Activated naive CD4-positive, alpha-beta T cell treated with anti-CD3 and anti-CD28 coated beads for 36 hours (primary cell): ENCODE data around the gene KCNH5. TPM values are rescaled to one million over a fixed set of nuclear protein-coding genes. Genes with fewer than 3 reads are reported as not detected.
"Not testable (repeated sequence)": the region's sequence is repeated elsewhere in the genome, so short reads cannot be mapped to it uniquely, and the experiment has no call there.

Experiments
- CTCF ChIA-PET: fragments of 350-600 bp; sonication (Branson Sonifier 250); formaldehyde crosslinking; loops from one replicate; lab custom pipeline; 2021; ENCODE audit warnings: antibody characterized with exemption; lab: Charles Lee
- DNase-seq: peaks from one replicate; pipeline ENCODE4 v3.0.0-alpha.2; 2020
- H3K27ac Mint-ChIP-seq: one replicate; pipeline ENCODE4 v1.8.0; 2021; ENCODE audit warnings: mild to moderate bottlenecking, mixed read lengths
- H3K27me3 Mint-ChIP-seq: one replicate; pipeline ENCODE4 v1.8.0; 2021; ENCODE audit warnings: low read depth, mixed read lengths
- H3K36me3 Mint-ChIP-seq: one replicate; pipeline ENCODE4 v1.8.0; 2021; ENCODE audit warnings: low read depth, mixed read lengths
- H3K4me1 Mint-ChIP-seq: one replicate; pipeline ENCODE4 v1.8.0; 2021; ENCODE audit warnings: low read depth, mixed read lengths
- H3K4me3 Mint-ChIP-seq: one replicate; pipeline ENCODE4 v1.8.0; 2021; ENCODE audit warnings: mild to moderate bottlenecking, moderate library complexity, mixed read lengths
- H3K9me3 Mint-ChIP-seq: one replicate; pipeline ENCODE4 v1.8.0; 2021; ENCODE audit warnings: mixed read lengths
- intact Hi-C: fragments of 100-400 bp; cut with micrococcal nuclease; formaldehyde crosslinking; loops from one replicate; pipeline ENCODE4 v1.15.1; 2023
- total RNA-seq, 2 experiments: library from RNA; stranded (reverse); gene quantifications; one replicate each; pipeline ENCODE4 v1.2.3, GENCODE V29; 2021

KCNH5 gene
- total RNA-seq, 2 experiments from 2014 or later, result not detected

DNA sequence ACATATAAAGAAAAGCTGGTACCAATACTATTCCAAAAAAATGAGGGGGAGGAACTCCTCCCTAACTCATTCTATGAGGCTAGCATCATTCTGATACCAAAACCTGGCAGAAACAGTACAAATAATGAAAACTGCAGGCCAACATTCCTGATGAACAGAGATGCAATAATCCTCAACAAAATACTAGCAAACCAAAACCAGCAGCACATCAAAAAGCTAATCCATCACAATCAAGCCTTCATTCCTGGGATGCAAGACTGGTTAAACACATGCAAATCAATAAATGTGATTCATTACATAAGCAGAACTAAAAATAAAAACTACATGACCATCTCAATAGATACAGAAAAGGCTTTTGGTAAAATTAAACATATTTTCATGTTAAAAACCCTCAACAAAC is 281.3 kb downstream of the KCNH5 start:
- Mint-ChIP-seq H3K36me3 (peaks cover 1% of the 10 kb centered on the region), H3K27me3 (peaks cover 2% of the 10 kb centered on the region), H3K4me1 (no peaks in the 10 kb centered on the region), H3K4me3 (no peak overlapping the region), H3K9me3 (peaks cover 5% of the 10 kb centered on the region), H3K27ac (no peak overlapping the region)
- CTCF ChIA-PET, result no interaction called here
- DNase-seq, result no peak
- intact Hi-C loops, result no loop called here

DNA sequence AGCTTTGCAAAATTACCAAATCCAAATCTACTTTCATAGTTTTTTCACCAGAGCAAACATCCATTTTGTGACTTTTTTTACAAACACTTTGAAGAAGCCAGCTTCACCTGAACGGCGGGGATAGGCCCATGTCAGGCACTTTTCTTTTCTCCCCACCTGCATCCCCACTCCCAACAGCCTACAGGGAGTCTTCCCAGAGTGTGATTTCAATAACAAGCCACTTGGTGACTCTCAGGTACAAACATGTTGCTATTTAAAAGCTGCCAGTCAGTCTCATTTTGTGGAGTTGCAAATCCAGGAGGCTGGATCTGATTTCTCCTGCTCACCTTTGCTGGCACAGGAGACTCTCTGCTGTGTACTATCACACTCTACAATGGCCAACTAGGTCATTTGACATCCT is 285.5 kb downstream of the KCNH5 start:
- no peaks in the 10 kb centered on the region for H3K4me1 Mint-ChIP-seq
- H3K4me3 Mint-ChIP-seq, result no peak overlapping the region
- CTCF ChIA-PET, result no interaction called here
- peaks cover 2% of the 10 kb centered on the region for H3K27me3 Mint-ChIP-seq
- no peak for DNase-seq
- H3K36me3 Mint-ChIP-seq, result peaks cover 1% of the 10 kb centered on the region
- no peak overlapping the region for H3K27ac Mint-ChIP-seq
- intact Hi-C loops, result no loop called here
- H3K9me3 Mint-ChIP-seq, result peaks cover 11% of the 10 kb centered on the region

DNA sequence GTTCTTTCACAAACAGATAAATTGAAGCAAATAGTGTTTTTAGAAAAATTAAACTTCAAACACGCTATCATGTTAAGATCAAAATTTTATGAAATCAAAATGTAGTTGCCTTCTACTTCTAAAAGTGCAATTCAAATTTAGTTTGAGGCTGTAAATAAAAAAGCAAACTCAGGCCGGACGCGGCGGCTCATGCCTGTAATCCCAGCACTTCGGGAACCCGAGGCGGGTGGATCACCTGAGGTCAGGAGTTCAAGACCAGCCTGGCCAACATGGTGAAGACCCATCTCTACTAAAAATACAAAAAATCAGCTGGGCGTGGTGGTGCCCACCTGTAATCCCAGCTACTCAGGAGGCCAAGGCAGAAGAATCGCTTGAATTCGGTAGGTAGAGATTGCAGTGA is 298.4 kb downstream of the KCNH5 start:
- H3K4me3 Mint-ChIP-seq, H3K27ac Mint-ChIP-seq, H3K9me3 Mint-ChIP-seq, H3K36me3 Mint-ChIP-seq, H3K4me1 Mint-ChIP-seq, CTCF ChIA-PET, intact Hi-C loops, DNase-seq, H3K27me3 Mint-ChIP-seq: not testable (repeated sequence)

DNA sequence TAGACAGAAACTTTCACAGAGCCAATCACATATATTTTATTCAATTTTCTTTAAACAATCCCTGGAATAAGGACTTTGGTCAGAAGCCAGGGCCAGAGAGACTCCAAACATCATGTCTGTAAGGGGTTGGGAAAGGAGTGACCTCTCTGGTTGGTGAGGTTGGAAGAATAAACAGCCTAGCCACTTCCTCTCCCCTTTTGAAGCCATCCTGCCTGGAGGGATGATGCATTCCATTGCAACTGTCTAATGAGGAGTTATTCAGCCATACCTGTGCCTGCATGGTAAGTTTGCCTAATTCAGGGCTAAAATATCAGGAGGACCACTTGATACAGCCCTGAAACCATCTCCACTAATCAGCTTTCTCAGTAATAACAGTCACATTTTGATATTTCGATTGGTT is 299.8 kb downstream of the KCNH5 start:
- H3K9me3 Mint-ChIP-seq, result peaks cover 3% of the 10 kb centered on the region
- H3K36me3 Mint-ChIP-seq, result no peaks in the 10 kb centered on the region
- intact Hi-C loops, result no loop called here
- no peak overlapping the region for H3K4me3 Mint-ChIP-seq
- no peaks in the 10 kb centered on the region for H3K4me1 Mint-ChIP-seq
- no peak for DNase-seq
- no peaks in the 10 kb centered on the region for H3K27me3 Mint-ChIP-seq
- CTCF ChIA-PET, result no interaction called here
- H3K27ac Mint-ChIP-seq, result no peak overlapping the region

DNA sequence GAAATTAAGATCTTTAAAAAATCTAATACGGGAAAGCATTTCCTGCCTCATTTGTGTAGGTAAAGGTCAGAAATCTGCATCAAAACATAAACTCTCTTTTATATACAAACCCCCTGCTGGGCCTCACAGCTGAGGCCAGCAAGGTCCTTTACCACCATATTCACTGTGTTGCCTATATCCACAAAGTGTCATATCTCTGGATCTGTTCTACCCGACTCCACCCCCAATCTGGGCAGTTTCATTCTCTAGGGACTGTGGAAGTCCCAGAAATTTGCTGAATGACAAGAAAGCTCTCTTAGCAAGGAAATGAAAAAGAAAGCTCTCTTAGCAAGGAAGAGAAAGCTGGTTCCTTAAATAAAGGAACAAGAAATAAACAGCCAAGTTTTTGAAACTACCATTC is 301.7 kb downstream of the KCNH5 start:
- no peaks in the 10 kb centered on the region for H3K9me3 Mint-ChIP-seq
- CTCF ChIA-PET, result no interaction called here
- H3K36me3 Mint-ChIP-seq, result no peaks in the 10 kb centered on the region
- H3K4me1 Mint-ChIP-seq, result no peaks in the 10 kb centered on the region
- intact Hi-C loops, result no loop called here
- H3K4me3 Mint-ChIP-seq, result no peak overlapping the region
- DNase-seq, result no peak
- no peak overlapping the region for H3K27ac Mint-ChIP-seq
- H3K27me3 Mint-ChIP-seq, result no peaks in the 10 kb centered on the region

DNA sequence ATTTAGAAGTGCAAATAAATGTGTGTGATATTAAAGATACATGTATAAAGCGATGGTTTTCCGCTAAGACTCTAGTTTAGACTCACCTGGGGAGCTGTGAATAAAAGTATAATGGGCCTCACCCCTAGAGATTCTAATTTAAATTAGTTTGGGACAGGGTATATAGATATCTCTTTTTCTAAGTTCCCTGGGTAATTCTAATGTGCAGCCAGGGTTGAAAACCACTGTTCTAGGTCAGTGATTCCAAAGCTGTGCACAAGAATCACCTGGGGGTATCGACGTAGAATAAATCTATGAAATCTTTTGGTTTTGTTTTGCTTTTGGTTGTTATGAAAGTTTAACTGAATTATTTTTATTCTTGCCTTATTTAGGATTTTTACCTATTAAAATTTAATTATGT is 302.1 kb downstream of the KCNH5 start:
- H3K4me3 Mint-ChIP-seq, result no peak overlapping the region
- H3K4me1 Mint-ChIP-seq, result no peaks in the 10 kb centered on the region
- intact Hi-C loops, result no loop called here
- CTCF ChIA-PET, result no interaction called here
- H3K9me3 Mint-ChIP-seq, result no peaks in the 10 kb centered on the region
- no peaks in the 10 kb centered on the region for H3K27me3 Mint-ChIP-seq
- no peak for DNase-seq
- H3K36me3 Mint-ChIP-seq, result no peaks in the 10 kb centered on the region
- no peak overlapping the region for H3K27ac Mint-ChIP-seq

DNA sequence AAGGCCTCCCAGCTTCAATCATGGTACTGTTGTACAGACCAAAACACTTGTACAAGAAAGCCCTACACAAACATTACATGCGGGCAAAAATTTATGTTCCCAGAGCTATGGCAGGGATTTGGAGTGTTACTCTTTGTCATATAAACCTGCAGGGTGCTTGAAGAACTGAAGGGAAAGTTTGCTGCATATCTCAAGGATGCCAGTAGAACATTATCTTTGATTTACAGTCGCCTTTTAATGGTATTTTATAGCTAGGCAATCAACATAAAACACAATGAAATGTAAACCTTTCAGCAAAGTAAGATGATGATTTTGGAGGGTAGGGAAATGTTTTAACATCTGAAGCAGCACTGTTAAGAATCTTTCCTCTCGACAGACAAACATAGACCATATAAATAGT is 305.6 kb downstream of the KCNH5 start:
- intact Hi-C loops, result no loop called here
- no peaks in the 10 kb centered on the region for H3K4me1 Mint-ChIP-seq
- DNase-seq, result no peak
- H3K27me3 Mint-ChIP-seq, result no peaks in the 10 kb centered on the region
- no peak overlapping the region for H3K4me3 Mint-ChIP-seq
- no peaks in the 10 kb centered on the region for H3K36me3 Mint-ChIP-seq
- CTCF ChIA-PET, result no interaction called here
- no peaks in the 10 kb centered on the region for H3K9me3 Mint-ChIP-seq
- no peak overlapping the region for H3K27ac Mint-ChIP-seq

DNA sequence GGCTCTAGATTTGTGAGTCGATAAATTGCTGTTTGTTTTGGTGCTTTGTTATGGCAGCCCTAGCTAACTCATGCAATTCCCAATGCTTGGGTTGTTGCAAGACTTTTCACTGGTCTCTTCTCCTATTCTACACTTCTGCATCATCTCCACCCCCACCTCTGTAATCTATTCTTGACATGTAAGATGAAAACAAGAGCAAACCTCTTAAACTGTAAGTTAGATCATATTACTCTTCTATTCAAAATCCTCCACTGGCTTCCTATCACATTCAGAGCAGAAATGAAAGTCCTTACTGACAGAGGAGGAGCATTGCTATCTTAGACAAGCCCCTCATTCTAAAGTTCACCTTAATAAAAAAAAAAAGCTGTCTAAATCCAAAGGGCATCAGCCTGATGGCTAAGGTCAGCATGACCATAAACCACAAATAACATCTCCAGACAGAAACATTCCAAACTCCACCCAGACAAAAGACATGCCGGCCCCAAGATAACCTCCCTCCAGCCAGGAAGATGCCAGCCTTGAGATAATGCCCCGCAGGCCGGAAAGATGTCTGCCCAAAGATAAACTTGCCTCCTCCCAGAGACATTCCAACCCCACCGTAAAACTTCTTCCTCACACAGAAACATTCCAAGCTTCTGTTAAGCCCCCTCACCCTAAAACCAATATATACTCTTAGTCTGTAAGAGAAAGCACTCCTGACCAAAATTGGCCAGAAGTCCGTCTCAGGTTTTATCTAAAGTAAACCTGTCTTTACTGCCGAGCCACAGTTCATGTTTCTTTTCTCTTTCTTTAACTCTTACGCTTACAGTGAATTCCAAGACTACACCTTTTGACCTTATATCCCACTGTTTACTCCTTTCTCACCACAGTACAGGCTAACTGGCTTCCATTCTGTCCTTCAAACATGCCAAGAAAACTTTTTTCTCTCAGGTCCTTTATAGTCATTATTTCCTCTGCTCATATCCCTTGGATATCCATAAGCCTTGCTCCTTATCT is 308.9 kb downstream of the KCNH5 start:
- Mint-ChIP-seq H3K27ac (no peak overlapping the region), H3K4me3 (no peak overlapping the region), H3K9me3 (no peaks in the 10 kb centered on the region), H3K27me3 (no peaks in the 10 kb centered on the region), H3K36me3 (no peaks in the 10 kb centered on the region), H3K4me1 (no peaks in the 10 kb centered on the region)
- DNase-seq, result no peak
- intact Hi-C loops, result no loop called here
- CTCF ChIA-PET, result no interaction called here

DNA sequence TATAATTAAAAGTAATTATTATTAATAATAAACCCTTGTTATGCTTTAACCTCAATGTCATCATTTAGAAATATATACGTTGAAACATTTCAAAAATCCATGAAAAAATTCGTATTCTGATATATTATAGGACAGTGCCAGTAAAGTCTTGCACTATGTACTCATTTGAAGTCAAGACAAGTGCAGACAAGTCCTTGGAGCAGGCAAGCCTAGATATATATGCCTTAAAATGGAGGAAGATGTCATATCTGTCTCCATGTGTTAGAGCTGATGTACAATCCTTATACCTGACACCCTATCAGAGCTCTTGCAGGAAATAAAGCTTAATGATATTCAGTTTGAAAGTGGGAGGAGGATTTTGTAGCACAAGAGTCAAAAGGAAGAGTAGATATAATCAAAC is 310.4 kb downstream of the KCNH5 start:
- intact Hi-C loops, result no loop called here
- Mint-ChIP-seq H3K4me1 (no peaks in the 10 kb centered on the region), H3K9me3 (no peaks in the 10 kb centered on the region), H3K36me3 (no peaks in the 10 kb centered on the region), H3K27ac (no peak overlapping the region), H3K27me3 (no peaks in the 10 kb centered on the region), H3K4me3 (no peak overlapping the region)
- DNase-seq, result no peak
- CTCF ChIA-PET, result no interaction called here

DNA sequence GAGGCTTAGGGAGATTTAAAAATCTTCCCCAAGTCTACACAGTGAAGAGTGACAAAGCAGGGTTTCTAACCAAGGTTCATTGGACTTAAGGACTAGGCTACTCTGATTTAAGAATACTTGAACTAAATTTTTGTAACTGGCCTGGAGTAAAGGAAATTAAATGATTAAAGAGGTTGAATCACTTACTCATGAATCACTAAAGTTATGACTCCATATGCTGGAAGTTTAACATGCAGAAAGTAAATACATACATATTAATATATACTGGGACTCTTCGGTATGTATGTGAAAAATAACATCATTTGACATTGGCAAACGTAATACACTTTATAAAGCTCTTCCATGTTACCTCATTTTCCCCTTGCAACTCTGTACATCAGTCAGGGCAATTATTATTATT is 322.9 kb downstream of the KCNH5 start:
- no peaks in the 10 kb centered on the region for H3K36me3 Mint-ChIP-seq
- no peak overlapping the region for H3K27ac Mint-ChIP-seq
- peaks cover 3% of the 10 kb centered on the region for H3K9me3 Mint-ChIP-seq
- no peak overlapping the region for H3K4me3 Mint-ChIP-seq
- H3K4me1 Mint-ChIP-seq, result no peaks in the 10 kb centered on the region
- CTCF ChIA-PET, result no interaction called here
- DNase-seq, result no peak
- intact Hi-C loops, result no loop called here
- no peaks in the 10 kb centered on the region for H3K27me3 Mint-ChIP-seq

DNA sequence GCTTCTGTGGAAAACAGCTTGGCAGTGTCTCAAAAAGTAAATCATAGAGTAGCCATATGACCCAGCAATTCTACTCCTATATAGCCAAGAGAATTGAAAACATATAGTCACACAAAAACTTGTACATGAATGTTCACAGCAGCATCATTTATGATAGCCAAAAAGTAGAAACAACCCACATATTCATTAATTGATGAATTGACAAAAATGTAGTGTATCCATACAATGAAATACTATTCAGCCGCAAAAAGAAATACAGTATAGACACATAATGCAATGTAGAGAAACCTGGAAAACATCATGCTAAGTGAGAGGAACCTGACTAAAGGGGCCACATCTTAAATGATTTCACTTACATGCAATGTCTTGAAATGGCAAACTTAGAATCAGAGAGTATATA is 326.6 kb downstream of the KCNH5 start:
- CTCF ChIA-PET, result no interaction called here
- Mint-ChIP-seq H3K4me3 (no peak overlapping the region), H3K27me3 (no peaks in the 10 kb centered on the region), H3K36me3 (no peaks in the 10 kb centered on the region), H3K27ac (no peak overlapping the region), H3K9me3 (peaks cover 3% of the 10 kb centered on the region), H3K4me1 (no peaks in the 10 kb centered on the region)
- no peak for DNase-seq
- intact Hi-C loops, result no loop called here

DNA sequence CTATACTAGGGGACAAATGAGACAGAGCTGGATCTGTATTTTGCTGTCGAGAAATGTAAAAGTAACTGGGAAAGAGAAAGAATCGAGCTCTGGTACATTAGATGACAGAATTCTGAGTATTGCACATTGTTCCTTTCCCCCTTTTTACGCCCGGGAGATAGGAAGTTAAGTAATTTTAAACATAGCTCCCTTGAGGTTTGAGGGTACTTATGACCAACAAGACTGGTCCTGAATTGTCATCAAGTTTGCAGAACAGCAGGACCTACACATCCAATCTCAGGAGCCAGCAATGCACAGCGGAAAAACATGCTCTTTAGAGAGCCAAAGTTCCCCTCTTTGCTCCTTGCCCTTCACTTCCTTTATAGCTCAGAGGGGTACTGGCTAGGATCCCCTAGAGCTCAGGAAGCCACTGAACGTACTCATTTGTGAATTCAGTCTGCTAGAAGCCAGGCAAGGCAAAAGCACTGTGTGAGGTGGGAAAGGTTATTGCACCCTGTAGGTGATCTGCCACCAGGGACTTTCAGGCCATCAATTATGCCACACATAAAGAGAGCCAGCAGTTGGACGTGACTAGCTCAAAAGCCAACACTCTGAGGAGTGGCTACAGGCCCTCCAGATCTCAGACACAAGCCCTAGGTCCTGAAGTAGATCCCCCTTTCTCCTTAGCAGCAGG is 333.8 kb downstream of the KCNH5 start:
- Mint-ChIP-seq H3K27ac (no peak overlapping the region), H3K36me3 (no peaks in the 10 kb centered on the region), H3K4me3 (no peak overlapping the region), H3K9me3 (no peaks in the 10 kb centered on the region), H3K27me3 (no peaks in the 10 kb centered on the region), H3K4me1 (no peaks in the 10 kb centered on the region)
- no peak for DNase-seq
- intact Hi-C loops, result no loop called here
- CTCF ChIA-PET, result no interaction called here

DNA sequence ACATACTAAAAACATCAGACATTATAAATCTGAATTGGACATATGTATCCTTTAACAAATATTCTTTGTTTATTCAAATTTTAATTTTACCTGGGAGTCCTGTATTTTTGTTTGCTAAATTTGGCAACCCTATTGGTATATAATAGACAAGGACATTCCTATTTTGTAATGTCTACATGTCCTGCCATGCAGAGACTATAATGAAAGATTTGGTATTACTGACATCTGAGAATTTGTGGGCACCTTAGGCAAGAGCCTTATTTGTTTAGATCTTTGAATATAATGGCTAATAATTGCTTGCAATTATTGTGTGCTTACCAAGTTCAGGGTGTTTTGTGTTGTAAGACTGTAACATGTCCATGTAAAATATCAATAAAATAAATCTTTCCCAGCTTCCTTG is 334.4 kb downstream of the KCNH5 start:
- CTCF ChIA-PET, result no interaction called here
- DNase-seq, result no peak
- H3K4me1 Mint-ChIP-seq, result no peaks in the 10 kb centered on the region
- no peaks in the 10 kb centered on the region for H3K9me3 Mint-ChIP-seq
- no peaks in the 10 kb centered on the region for H3K36me3 Mint-ChIP-seq
- H3K4me3 Mint-ChIP-seq, result no peak overlapping the region
- intact Hi-C loops, result no loop called here
- no peaks in the 10 kb centered on the region for H3K27me3 Mint-ChIP-seq
- H3K27ac Mint-ChIP-seq, result no peak overlapping the region
